ENCODE data around the gene FBXW2.
A peak's percentile ranks its signal among the peaks of the same experiment; 100 is the strongest.

Gene FBXW2

DNA sequence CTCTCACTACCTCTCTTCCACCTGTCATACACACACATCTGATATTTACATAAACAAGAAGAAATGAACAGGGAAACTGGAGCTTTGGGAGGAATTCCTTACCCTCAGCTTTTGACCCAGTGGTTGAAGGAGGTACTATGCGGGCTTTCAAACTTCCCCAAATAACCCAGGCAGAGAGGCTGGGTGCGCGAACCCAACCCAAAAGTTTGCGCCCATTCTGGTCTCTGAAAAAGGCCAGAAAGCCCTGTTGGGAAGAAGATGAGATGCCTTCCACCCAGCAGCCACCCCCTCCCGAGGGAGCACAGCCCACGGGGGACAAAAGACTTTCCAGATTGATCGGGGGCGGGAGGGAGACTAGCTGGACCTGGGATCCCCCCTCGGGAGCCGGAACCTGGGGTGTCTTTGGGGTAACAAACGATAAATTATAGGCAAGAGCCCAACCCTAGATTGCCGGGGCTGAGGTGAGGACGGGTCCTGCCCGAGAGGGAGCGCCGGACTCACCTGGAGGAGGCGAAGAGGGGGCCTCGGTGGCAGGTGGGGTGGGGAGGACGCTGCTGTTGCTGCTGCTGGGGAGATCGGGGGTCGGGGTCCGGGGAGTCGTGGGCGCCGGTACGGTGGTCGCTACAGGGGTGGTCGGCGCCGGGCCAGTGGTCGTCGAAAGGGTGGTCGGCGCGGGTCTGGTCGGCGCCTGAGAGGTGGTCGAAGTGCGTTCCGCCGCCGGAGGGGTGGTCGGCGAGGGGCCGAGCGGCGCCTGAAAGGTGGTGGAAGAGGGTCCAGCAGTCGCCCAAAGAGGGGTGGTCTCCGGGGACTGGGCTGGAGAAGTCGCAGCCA lies 79.7 kb downstream of the FBXW2 start:
- Histone ChIP-seq H3K4me3 (ENCODE audit: low read depth, low read length) (peak overlapping the region; percentile 85), H3K27me3 (ENCODE audit: insufficient read depth, low read depth, severe bottlenecking) (peaks cover 3% of the 10 kb centered on the region), H3K27ac (no peak overlapping the region), H3K9me3 (ENCODE audit: severe bottlenecking) (no peaks in the 10 kb centered on the region), H3K36me3 (no peaks in the 10 kb centered on the region)
- TF ChIP-seq, protein P1, sequence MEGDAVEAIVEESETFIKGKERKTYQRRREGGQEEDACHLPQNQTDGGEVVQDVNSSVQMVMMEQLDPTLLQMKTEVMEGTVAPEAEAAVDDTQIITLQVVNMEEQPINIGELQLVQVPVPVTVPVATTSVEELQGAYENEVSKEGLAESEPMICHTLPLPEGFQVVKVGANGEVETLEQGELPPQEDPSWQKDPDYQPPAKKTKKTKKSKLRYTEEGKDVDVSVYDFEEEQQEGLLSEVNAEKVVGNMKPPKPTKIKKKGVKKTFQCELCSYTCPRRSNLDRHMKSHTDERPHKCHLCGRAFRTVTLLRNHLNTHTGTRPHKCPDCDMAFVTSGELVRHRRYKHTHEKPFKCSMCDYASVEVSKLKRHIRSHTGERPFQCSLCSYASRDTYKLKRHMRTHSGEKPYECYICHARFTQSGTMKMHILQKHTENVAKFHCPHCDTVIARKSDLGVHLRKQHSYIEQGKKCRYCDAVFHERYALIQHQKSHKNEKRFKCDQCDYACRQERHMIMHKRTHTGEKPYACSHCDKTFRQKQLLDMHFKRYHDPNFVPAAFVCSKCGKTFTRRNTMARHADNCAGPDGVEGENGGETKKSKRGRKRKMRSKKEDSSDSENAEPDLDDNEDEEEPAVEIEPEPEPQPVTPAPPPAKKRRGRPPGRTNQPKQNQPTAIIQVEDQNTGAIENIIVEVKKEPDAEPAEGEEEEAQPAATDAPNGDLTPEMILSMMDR (IDR thresholded peaks at IDR 0.05; ENCODE audit: low read depth, low read length): no peak
- peak; percentile 23 for DNase-seq

DNA sequence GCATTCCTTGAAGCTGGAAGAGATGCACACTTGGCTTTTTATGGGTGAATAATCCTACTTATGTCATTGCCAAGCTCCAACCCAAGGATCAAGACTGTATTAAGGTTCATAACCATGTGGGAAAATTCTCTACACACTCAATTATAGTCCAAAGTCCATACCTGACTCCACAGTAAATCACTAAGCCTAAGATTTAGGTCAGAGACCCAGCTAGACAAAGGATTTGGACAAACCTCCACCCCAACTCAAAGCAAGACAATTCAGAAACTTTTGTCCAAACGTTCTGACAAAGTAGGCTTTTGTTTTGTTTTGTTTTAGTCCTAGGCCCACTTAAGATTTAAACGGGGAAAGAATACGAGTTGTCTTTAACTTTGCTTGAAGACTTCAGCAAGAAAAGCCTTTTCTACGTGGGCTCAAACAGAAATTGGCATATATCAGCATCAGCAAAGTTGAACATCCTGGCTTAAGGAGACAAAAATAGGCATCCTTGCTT lies 80.6 kb downstream of the FBXW2 start:
- H3K4me3 ChIP-seq (ENCODE audit: low read depth, low read length): no peak overlapping the region; the same call in 1 of the 2 replicates
- TF ChIP-seq, protein P1 (IDR thresholded peaks at IDR 0.05; ENCODE audit: low read depth, low read length): no peak
- no peak for DNase-seq

DNA sequence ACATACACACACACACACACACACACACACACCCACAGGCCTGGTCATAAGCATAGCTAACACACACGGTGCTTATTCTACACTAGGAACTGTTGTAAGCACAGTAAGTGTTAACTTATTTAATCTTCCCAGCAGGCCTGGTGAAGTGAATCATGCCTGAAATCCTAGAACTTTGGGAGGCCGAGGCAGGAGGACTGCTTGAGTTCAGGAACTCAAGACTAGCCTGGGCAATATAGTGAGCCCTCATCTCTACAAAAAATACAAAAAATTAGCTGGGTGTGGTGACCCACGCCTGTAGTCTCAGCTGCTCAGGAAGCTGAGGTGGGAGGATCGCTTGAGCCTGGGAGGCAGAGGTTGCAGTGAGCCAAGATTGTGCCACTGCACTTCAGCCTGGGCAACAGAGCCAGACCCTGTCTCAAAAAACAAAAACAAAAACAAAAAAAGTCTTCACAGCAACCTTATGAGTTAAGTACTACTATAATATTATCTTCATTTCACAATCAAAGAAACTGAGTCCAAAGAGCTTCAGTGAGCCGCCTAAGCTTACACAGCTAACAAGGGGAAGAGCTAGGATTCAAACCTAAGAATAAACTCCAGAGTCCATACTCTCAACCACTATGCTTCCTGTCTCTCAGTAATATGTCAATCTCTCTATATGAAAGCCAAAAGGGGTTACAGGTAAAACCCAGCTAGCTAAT lies 81.2 kb downstream of the FBXW2 start:
- no peak overlapping the region for H3K27ac ChIP-seq
- TF ChIP-seq, protein P1 (IDR thresholded peaks at IDR 0.05; ENCODE audit: low read depth, low read length): no peak
- no peaks in the 10 kb centered on the region for H3K9me3 ChIP-seq (ENCODE audit: severe bottlenecking)
- no peak overlapping the region for H3K4me3 ChIP-seq (ENCODE audit: low read depth, low read length)
- peaks cover 3% of the 10 kb centered on the region for H3K27me3 ChIP-seq (ENCODE audit: insufficient read depth, low read depth, severe bottlenecking)
- H3K36me3 ChIP-seq: no peaks in the 10 kb centered on the region
- no peak for DNase-seq

More for the DNA sequence above, 80.6 kb downstream of the FBXW2 start:
- H3K27ac ChIP-seq: no peak overlapping the region
- no peaks in the 10 kb centered on the region for H3K36me3 ChIP-seq
- H3K27me3 ChIP-seq (ENCODE audit: insufficient read depth, low read depth, severe bottlenecking): peaks cover 3% of the 10 kb centered on the region
- no peaks in the 10 kb centered on the region for H3K9me3 ChIP-seq (ENCODE audit: severe bottlenecking)

DNA sequence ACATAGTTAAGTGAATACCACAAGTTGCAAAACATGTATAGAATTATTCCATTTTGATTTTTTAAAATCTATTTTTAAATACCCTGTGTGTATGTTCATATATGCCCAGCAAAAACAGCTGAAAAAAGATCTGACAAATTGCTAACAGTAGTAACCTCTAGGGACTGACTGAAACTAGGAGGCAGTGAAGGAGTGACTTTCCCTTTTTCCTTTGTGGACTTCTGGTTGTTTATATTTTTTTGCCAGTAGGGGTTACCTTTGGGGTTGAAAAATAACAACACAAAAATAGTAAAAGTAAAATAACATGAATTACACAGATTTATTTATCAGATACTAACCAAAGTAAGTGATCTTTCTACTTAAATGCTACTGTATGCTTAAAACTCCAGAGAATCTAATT lies 81.9 kb downstream of the FBXW2 start:
- Histone ChIP-seq H3K4me3 (ENCODE audit: low read depth, low read length) (no peak overlapping the region), H3K27me3 (ENCODE audit: insufficient read depth, low read depth, severe bottlenecking) (peaks cover 3% of the 10 kb centered on the region), H3K9me3 (ENCODE audit: severe bottlenecking) (no peaks in the 10 kb centered on the region), H3K27ac (no peak overlapping the region), H3K36me3 (no peaks in the 10 kb centered on the region)
- TF ChIP-seq, protein P1 (IDR thresholded peaks at IDR 0.05; ENCODE audit: low read depth, low read length): no peak
- no peak for DNase-seq

DNA sequence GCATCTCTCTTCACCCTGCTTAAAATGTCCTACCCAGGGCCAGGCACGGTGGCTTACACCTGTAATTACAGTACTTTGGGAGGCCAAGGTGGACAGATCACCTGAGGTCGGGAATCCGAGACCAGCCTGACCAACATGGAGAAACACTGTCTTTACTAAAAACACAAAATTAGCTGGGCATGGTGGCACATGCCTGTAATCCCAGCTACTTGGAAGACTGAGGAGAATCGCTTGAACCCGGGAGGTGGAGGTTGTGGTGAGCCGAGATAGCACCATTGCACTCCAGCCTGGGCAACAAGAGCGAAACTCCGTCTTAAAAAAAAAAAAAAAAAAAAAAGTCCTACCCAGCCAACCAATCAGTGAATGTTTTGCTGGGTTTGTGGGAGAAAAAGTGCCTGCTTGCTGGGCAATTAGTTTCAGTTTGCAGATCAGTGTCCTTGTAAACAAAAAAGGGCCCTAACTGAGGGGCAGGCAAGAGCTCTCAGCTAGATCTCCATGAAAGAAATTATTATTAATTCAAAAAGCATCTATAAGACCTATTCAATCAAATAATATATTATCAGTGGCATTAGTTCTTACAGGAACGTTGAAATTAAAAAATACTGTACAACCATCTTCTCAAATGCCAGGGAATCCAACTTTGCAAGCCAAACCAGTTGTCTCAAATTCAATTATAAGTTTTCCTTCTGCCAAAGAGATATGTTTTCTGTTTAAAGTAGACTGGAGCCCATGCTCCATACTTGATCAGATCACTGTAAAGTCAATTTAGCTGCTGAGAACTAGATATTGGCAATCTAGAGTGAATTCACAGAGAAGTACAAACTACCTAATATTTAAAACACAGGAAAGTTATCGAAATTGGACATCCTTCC lies 82.9 kb downstream of the FBXW2 start:
- DNase-seq: no peak
- Histone ChIP-seq H3K27me3 (ENCODE audit: insufficient read depth, low read depth, severe bottlenecking) (peaks cover 3% of the 10 kb centered on the region), H3K4me3 (ENCODE audit: low read depth, low read length) (no peak overlapping the region), H3K27ac (no peak overlapping the region), H3K9me3 (ENCODE audit: severe bottlenecking) (no peaks in the 10 kb centered on the region), H3K36me3 (no peaks in the 10 kb centered on the region)
- TF ChIP-seq, protein P1 (IDR thresholded peaks at IDR 0.05; ENCODE audit: low read depth, low read length): no peak

Measured in WERI-Rb-1 (cell line).